ENCODE data around the gene FSD2.
A peak's percentile ranks its signal among the peaks of the same experiment; 100 is the strongest.
"Not testable (repeated sequence)": the region's sequence is repeated elsewhere in the genome, so short reads cannot be mapped to it uniquely, and the experiment has no call there.

FSD2 gene

DNA sequence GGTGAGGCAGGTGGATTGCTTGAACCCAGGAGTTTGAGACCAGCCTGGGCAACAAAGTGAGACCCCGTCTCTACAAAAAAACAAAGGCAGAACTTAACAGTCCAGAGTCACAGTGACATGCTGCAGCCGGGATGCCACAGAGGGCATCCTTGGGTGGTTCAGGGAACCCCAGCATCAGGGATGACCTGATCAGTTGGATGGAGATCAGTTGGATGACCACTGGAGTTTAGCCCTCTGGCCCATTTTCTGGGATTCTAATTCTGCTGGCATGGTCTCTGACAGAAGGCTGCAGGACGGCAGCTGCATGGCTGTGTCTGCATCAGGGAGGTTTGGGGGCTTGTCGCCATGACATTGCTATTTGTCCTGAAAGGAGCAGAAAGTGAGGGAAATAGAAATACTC, 23.4 kb upstream of the FSD2 start:
- DNase-seq: no peak

DNA sequence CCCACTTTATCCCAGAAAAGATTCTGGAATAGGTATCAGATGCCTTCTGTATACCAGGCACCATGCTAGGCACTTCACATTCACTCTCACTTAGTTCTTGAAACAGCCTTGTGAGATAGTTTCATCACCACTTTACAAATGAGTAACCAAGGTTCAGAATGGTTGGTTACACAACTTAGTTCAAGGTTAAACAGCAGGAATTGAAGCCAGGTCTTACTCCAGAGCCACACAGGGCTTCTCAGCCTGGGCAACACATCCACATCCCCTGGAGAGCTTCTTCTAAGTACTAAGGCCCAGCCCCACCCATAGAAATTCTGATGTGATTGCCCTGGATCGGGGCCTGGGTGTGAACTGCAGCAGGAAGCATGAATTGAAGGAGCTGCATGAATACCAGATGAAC, 22.2 kb upstream of the FSD2 start:
- no peak for DNase-seq

DNA sequence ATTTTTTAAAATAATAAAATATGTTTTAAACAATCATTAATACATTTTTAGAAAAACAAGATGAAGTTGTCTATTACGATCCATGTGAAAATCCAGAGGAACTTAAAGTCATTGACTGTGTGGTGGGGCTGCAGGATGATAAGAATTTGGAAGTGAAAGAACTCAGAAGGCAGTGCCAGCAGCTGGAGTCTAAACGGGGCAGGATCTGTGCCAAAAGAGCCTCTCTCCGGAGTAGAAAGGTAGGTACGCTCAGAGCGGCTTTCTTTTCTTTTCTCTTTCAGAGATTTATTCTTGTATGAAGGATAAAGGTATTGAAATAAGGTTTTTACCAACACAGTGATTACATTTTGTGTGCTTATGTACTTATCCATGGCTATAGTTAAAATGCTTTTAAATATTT, 17.2 kb upstream of the FSD2 start:
- DNase-seq: no peak

DNA sequence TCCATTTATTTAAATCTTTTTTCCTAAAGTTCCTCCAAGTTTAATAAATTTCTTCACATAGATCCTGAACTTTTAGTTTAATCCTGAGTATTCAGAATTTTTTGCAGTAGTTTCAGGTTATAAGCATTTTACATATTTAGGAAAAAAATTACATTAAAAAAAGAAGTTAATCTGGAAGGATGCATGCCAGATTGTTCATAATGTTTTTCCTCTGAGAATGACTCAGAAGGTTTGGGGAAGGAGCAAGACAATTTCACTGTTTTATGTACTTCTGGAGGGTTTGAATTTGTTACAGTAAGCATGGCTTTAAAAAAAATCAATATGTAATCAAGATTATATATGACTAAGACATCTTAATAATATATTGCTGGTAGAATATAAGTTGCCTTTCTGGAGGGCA, 16.0 kb upstream of the FSD2 start:
- DNase-seq: not testable (repeated sequence)

DNA sequence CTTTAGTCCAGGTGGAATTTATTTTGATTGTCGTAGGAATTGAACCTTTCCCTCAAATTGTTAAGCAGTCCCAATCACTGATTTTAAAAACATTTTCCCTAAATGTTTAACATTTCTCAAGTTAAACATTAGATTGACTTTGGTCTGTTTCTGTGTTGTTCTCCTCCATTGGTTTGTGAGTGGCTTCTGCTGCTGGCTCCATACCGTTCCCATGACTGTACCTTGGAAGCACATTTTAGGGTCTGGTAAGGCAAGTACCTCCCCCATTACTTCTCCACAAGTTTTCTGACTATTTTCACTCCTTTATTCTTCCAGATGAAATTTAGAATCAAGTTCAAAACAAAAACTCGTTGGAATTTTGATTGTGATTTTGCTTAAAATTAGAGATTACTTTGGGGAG, 15.5 kb upstream of the FSD2 start:
- DNase-seq: not testable (repeated sequence)

DNA sequence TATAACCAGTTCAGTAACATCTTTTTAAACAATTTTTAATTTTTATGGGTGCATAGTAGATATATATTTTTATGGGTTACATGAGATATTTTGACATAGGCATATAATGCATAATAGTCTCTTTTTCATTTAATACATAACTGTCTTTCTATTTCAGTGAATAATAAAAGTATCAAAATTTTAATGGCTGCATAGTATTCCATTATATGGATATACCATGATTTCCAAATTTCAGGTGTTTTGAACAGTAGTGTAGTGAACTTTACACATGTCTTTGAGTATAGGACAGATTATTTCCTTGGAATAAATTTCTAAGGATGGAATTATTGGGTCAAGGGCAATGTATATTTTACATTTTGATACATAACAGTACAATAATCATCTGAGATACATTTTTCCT, 14.3 kb upstream of the FSD2 start:
- DNase-seq: no peak

DNA sequence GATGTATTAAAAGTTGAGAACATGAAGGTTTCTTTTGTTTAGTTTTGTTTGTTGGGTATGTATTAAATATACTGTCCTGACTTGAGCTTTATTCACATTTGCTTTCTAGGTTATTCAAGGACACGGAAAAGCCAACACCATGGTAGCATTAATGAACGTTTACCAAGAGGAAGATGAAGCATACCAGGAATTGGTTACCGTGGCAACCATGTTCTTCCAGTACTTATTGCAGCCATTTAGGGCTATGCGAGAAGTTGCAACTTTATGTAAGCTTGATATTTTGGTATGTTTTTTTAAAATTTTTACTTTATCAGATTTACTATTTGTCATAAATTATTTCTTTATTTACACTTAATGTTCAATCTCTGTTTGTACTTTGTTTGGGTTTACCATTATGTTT, 7.1 kb upstream of the FSD2 start:
- peak; percentile 25 for DNase-seq

DNA sequence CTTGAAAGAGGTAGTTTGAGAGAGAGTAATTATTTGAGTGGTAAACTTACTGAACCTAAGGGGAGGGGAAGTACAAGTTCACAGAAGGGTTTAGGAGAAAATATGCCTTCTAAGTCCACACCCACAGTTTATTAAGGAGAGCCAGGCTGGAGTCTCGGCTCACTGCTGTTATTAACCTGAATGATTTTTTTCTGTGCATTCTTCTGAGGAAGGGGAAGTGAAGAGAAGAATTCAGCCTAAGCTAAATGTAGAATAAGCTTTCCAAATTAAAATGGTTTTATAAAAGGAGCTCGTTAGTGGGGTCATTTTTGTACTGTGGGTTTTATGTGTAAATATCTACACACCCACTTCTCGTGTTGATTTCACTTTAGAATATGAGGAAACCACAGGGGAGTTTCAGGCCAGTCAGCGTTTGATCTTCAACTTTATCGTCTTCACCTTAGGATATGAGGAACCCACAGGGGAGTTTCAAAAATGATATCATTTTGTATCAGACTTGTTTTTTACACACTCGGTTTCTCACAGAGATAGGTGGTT, 5.1 kb upstream of the FSD2 start:
- DNase-seq: peak; percentile 88

DNA sequence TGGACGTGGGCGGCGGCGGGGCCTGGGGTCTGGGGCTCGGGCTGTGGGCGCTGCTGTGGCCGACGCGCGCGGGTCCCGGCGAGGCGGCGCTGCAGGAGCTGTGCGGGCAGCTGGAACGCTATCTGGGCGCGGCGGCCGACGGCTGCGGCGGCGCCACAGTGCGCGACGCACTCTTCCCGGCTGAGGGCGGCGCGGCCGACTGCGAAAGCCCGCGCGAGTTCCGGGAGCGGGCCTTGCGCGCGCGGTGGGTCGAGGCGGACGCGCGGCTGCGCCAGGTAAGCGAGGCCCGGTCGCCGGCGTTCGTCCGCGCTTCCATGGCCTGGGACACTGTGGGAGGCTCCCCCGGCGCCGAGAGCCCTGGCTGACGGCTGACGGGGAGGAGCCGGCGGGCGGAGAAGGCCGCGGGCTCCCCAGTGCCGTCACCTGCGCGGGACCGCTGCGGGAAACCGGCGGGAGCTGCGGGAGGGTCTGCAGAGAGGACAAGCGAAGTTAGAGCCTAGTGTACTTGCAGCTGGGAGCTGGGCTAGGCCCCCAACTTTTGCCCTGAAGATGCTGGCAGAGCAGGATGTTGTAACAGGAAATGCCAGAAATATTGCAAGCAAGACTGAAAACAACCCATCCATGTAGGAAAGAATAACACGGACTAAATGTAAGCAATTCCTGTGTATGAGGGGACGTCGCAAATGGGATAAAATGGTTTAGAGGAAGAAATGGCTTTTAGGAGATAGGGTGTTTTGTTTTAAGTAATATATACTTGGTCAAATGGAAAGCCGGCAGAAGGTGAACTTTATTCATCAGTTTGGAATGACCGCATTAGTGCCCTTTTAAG, 4.4 kb upstream of the FSD2 start:
- peak; percentile 44 for DNase-seq

DNA sequence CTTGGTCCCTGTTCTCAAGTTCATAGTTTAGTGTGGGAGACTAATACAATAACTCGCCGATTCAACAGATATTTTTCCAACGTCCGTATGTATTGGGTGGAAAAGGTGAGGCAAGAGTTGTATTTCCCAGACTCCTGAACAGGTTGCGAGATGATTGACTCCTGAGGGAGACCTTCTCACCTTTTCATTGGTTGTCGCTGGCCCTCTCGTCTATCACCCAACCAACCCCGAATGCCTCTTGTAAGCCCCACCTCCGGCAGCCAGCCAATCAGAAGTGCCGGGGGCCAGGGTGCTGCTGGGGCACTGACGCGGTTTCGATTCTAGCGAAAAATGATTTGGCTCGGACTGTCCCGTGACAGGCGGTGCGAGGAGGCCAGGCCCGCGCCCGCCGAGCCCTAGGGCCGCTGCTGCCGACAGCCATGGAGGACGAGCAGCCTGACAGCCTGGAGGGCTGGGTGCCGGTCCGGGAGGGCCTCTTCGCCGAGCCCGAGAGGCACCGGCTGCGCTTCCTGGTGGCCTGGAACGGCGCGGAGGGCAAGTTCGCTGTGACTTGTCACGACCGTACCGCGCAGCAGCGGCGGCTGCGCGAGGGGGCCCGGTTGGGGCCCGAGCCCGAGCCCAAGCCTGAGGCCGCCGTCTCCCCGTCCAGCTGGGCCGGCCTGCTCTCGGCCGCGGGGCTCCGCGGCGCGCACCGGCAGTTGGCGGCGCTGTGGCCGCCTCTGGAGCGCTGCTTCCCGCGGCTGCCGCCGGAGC, 3.6 kb upstream of the FSD2 start, which contains the start of gene WHAMM:
WHAMM (plus strand) TSS at position 321 of the 753 bp plus-strand sequence; CDS start at position 420, 99 bp downstream.
- peak; percentile 97 for DNase-seq

DNA sequence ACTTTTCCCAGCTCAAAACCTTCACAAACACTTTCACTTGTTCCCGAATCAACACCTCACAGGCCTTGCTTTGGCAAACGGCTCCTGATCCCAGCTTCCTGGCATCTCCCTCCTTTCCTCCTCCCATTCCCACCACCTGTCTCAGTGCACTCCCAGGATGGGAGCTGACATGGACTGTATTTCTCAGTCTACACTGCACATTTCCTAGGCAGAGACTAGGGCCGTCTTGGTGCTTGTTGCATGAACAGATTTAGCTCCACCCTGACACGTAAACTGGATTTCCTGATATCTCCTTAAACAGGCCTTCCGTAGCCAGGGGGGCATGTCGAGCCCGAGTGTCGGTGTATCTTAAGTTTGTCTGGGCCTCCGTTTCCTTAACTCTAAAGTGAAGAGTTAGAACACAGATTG, 2.8 kb upstream of the FSD2 start:
- no peak for DNase-seq

DNA sequence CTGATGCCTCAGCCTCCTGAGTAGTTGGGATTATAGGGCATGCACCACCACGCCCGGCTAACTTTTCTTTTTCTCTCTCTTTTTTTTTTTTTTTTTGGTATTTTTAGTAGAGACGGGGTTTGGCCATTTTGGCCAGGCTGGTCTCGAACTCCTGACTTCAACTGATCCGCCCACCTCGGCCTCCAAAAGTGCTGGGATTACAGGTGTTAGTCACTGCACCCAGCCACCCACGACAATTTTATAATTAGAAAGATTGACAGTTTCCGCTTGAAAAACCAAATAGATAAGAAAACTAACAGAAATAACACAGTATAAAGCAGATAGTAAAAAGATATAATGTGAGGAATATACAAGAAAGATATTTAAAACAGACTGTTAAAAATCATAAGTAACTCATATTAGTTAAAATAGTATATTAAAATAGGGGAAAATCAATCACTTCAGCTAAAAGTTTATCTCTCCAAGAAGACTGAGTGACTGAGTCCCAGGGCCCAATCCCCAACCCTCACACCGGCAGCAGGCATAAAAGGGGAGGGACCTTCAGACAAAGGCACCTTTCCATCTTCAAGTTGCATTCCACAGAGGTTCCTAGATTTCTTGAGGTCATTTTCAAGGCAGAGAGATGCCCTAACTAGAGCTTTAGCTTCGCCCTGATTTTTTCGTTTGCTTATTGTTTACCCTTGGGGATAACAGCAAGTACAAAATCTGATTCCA, 2.2 kb upstream of the FSD2 start:
- DNase-seq: no peak

DNA sequence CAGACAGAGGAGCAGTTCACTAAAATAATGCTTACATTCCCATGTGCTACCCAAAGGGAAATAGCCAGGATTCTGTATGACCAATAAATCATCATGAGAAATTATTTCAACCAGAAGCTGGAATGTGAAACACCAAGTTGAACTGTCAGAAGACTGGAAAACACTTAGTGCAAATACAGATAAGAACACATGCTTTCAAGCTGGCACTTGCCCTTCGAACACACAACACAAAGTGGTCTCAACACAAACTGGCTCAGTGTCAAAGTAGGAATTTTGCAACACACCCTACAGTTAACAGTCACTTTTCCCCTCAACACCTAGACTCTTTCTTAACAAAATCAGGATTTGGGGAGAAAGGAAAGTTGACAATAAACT, 1.3 kb downstream of the FSD2 start:
- DNase-seq: no peak

DNA sequence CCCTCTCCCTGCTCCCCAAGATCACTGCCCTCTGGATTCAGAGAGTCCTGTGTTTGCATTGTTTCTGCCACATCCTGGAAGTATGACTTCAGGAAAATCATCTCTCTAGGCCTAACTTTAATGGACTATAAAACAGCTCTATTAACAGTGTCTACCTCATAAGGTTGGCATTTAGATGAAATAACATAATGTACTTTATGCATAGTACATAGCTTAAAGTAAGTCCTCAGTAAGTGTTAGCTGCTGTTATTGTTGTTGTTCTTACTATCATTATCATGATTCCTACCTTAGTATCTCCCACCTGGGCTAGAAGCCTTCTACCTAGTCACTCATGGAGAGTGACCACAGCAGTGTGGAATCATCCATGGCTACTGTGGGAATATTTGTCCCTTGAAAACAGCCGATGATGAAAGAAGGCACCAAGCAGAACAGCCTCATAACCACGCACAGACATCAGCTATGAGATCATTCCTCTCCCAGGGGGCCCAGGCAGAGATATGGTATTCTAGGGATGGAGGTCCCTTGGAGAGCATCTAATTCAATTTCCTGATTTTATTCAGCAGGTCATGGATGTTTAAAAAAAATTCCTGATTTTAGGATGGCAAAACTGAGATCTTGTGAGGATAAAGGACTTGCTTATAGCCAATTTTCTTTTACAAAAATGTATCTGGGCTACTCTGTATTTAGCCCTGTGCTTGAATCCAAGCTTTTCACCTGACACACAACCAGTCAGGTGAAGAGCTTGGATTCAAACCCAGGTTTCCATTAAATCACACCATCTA, 1.9 kb downstream of the FSD2 start:
- DNase-seq: no peak

DNA sequence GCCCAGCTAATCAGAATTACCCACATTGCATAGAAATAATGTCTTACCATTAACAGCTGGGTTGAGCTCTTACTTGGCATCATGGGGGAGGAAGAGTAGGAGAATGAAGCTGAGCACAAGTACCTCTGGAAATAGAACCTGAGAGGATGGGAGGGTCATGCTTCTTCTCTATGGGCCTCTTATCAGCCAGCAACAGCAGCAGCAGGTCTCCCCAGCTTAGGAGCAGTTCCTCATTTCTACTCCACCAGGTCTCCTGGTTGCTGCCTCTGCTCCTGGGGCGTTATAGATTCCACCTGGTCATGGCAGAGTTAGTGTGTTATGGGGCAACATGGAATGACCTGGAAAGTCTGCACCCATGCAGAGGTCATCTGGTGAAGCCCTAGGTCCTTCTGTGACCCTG, 3.4 kb downstream of the FSD2 start:
- DNase-seq: no peak

DNA sequence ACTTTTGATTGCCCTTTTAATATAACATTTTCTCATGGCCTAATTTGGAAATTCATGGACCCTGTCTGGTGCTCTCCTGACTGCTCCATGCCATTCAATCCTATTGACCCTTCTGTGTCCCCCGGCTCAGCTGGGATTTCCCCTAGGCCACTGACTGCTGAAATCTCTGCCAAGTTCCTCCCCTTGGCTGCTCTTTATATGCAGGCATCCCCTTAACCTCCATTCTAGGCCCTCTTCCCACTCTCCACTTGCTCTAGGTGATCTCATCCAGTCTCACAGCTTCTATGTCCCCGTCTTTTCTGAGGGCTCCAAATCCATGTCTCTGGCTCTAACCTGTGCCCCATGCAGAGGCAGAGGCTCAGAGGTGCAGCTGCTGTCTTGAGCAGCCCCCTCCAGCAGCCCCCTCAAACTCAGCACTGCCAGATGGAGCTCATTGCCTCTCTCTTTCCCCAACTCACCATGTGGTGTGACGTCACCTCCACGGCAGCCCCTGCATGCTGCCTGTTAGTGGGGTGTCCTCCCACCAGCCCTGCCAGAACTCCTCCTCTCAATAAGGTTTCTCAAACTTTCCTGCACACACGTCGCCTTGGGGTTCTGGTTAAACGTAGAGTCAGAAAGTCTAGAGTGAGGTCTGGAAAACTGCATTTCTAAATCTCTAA, 6.6 kb downstream of the FSD2 start:
- DNase-seq: no peak

DNA sequence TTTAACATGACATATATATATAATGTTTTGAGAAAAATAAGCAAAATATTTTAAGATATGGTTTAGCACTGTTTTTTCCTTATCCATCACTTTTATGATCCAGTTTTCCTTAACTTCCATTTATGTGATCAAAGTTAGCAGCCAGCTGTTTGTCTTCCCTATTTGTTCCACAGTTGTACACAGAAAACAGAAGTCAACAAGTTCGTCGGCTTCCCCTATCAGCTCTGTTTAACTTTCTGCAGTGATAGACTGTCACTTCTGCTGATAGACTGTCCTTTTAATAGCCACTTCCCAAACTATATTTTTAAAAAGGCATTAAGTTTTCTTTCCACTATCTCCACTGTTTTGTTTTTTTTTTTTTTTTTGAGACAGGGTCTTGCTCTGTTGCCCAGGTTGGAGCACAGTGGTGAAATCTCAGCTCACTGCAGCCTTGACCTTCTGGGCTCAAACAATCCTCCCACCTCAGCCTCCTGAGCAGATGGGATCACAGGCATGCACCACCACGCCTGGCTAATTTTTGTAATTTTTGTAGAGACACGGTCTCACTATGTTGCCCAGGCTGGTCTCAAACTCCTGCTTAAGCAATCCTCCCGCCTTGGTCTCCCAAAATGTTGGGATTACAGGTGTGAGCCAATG, 7.2 kb downstream of the FSD2 start:
- no peak for DNase-seq

DNA sequence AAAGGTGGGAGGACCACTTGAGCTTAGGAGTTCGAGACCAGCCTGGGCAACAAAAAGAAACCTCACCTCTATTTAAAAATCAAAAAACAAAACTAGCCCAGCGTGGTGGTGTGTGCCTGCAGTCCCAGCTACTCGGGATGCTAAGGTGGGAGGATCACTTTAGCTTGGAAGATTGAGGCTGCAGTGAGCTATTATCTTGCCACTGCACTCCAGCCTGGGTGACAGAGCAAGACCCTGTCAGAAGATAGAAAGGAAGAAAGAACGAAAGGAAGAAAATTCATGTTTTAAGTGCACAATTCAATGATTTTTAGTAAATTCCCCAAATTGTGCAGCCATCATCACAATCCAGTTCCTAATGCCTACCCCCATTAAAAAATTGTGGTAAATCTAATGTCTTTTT, 7.8 kb downstream of the FSD2 start:
- no peak for DNase-seq

DNA sequence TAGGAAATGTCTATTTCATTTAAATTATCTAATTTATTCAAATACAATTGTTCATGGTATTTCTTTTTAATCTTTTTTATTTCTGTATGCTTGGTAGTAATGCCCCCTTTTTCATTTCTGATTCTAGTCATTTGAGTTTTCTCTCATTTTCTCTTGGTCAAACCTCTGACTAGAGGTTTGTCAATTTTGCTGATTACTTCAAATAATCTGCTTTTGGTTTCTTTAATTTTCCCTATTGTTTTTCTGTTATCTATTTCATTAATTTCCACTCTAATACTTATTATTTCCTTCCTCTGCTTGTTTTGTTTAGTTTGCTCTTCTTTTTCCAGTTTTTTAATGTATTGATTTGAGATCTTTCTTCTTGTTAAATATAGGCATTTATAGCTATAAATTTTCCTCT, 12.1 kb downstream of the FSD2 start:
- DNase-seq: no peak

DNA sequence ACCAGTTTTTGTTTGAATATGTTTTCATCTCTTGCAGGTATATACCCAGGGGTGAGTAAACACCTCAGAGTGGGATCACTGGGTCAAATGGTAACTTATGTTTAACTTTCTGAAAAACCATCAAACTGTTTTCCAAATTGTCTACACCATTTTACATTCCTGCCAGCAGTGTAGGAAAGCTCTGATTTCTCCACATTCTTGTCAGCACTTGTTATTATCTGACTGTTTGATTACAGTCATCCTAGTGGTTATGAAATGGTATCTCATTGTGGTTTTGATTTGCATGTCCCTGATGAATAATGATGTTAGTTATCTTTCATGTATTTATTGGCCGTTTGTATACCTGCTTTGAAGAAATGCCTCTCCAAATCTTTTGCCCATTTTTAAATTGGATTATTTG, 13.8 kb downstream of the FSD2 start:
- no peak for DNase-seq

DNA sequence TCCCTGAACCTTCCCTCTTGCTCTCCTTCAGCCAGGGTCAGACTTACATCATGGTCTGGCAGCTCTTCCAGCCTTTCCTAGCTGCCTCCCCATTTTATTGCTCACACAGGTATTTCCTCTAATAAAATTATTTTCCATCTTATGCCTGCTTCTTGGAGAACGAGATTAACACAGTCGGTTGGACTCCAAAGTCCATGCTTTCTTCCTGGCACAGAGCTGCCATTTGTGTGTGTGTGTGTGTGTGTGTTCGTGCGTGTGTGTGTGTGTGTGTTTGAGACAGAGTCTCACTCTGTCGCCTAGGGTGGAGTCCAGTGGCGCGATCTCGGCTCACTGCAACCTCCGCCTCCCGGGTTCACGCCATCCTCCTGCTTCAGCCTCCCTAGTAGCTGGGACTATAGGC, 15.5 kb downstream of the FSD2 start:
- no peak for DNase-seq

DNA sequence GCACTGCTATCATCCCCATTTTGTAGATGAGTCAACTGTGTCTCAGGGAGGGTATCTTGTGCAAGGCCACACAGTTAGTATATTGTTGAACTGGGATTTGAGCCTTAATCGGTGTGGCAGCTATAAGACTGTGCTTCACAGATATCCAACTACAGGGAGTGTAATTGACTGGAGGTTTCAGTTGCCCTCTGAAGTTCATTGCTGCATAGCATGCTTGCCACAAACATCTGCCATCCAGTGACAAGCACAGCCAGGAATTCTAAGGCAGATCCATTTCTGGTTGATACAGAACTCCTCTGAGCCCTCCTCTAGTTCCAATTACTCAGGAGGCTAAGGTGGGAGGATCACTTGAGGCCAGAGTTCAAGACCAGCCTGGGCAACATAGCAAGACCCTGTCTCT, 16.4 kb downstream of the FSD2 start:
- no peak for DNase-seq
